ENCODE data around the gene ARF4. TPM values are rescaled to one million over a fixed set of nuclear protein-coding genes. Genes with fewer than 3 reads are reported as not detected.
"Not testable (repeated sequence)": the region's sequence is repeated elsewhere in the genome, so short reads cannot be mapped to it uniquely, and the experiment has no call there.

The ARF4 gene
- total RNA-seq = 10 to 100 TPM; 44.7 to 71.5 (median 47.3) TPM
- 63.1 TPM for total RNA-seq (2013)
- total RNA-seq = 39.9 to 153 (median 90.3) reads per million in 29 experiments

DNA sequence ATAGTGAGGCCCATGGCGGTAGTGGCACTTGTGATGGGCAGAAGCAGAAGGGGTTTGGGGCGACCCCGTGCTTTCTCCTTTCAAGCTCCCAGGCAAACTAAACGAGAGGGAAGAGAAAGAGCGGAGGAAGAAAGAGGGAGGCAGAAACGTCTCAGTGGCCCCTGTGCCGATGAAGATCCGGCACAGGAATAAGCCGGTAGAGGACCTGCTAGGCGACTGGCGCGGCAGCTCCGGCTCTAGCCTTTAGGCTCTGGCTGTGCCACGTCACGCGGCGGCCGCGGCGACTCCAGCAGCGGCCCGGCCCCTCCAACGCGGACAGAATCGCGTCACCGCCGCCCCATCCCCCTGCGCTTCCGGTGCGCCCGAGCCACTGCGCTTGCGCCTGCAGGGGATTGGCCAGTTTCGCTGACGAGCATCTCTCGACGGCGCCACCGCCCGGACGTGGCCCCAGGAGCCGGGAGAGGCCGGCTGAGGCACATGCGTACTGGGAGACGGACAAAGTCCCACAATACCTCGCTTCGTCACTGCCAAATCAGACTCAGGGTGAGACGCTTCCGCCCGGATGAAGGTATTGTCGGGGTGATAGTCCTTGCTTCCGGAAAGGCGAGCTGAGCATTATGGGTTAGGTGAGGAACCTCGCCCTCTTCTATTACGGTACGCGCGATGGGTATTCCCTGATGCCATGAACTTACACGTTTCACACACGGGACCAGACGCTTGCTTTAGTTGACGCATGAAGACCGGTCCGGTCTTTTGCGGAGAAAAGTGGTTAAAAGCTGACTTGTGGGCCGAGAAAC is at the start of gene ARF4:
ARF4 (minus strand) TSS at position 218 of the 797 bp plus-strand sequence; CDS start at position 14, 204 bp downstream.
- Mint-ChIP-seq H3K36me3 (peaks cover 15% of the 10 kb centered on the region), H3K9me3 (no peaks in the 10 kb centered on the region), H3K4me3 (peak within 1 kb of the TSS; percentile 88 to 97 (median 90)), H3K4me1 (peaks cover 51 to 68% (median 61%) of the 10 kb centered on the region in 3 donors), H3K27ac (peak within 1 kb of the TSS; percentile 98 to 99), H3K27me3 (no peaks in the 10 kb centered on the region)
- ChIA-PET CTCF (interaction anchor here in 1 of 2 donors (0.6 to 2.0 kb wide), 6 partner anchors 32 to 200 kb away, joined by 3 to 7 read pairs (median 6); partner anchors contain the start of genes PDE12 and SLMAP), POLR2A (interaction anchor here (0.5 to 4.5 kb wide), 17 partner anchors 11 to 951 kb away, joined by 3 to 47 read pairs (median 5); partner anchors contain the start of genes PDE12 (in 2 of the 2), DENND6A (in 1 of the 2), HTD2 (in 1 of the 2) and RPP14 (in 1 of the 2))
- Histone ChIP-seq H3K4me1 (ENCODE audit: control insufficient read depth in 1 of 2, extremely low read depth in 1 of 2, insufficient read depth in 2 of 2, low read length in 2 of 2) (peaks cover 15 to 33% of the 10 kb centered on the region in 2 experiments), H3K36me3 (ENCODE audit: control insufficient read depth in 2 of 2, extremely low read depth in 1 of 2, insufficient read depth in 1 of 2, low read length in 1 of 2) (peaks cover 0 to 3% of the 10 kb centered on the region in 2 donors), H3K27me3 (replicated peaks in 1 of 2; ENCODE audit: control insufficient read depth in 2 of 2, extremely low read depth in 1 of 2, insufficient read depth in 2 of 2, low read length in 1 of 2) (no peaks in the 10 kb centered on the region), H3K9me3 (no peaks in the 10 kb centered on the region), H3K4me3 (ENCODE audit: control insufficient read depth in 1 of 2, extremely low read depth in 1 of 2, low read length in 1 of 2) (peak within 1 kb of the TSS; percentile 89 to 99), H3K27ac (ENCODE audit: low read length) (peak within 1 kb of the TSS; percentile 99)
- ATAC-seq (replicated peaks in 1 of 4) = peak; percentile 87 to 93 (median 92)
- WGBS (ENCODE audit: insufficient coverage) = under 1% methylated on average over 63 of the region's 67 CpGs
- DNase-seq = peak; percentile 97 to 100 (median 99)

DNA sequence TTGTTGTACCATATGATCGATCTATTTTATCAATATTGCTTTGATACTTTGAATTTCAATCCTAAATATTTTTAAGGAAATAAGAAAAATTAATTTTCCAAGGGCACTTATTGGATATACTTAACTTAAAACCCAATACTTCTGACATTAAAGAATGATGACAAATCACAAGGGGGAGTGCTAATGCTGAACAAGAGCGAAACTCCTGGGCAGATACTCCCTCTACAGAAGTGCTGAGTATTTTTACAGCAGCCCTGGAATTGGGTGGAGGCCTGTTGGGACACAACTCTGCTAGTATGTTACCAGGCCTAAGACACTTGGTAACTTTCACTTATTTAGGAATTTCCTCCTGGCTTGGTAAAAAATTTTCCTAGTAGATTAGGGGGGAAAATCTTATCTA is 49.6 kb upstream of the ARF4 start:
- ChIA-PET POLR2A (interaction anchor here in 1 of 2 donors (0.7 kb wide), 1 partner anchor 541 kb away, joined by 3 read pairs; no protein-coding TSS in a partner anchor), CTCF (interaction anchor here in 1 of 2 donors (0.6 kb wide), 1 partner anchor 929 kb away, joined by 4 read pairs; no protein-coding TSS in a partner anchor)
- H3K27me3 Mint-ChIP-seq = no peaks in the 10 kb centered on the region
- no peak overlapping the region for H3K4me3 Mint-ChIP-seq
- peak overlapping the region; percentile 63 to 75 for H3K27ac Mint-ChIP-seq
- no peak overlapping the region for H3K4me3 ChIP-seq (ENCODE audit: control insufficient read depth in 1 of 2, extremely low read depth in 1 of 2, low read length in 1 of 2)
- WGBS (ENCODE audit: insufficient coverage) = no CpG with 5 or more reads among the region's 2 CpGs
- H3K4me1 ChIP-seq (ENCODE audit: control insufficient read depth in 1 of 2, extremely low read depth in 1 of 2, insufficient read depth in 2 of 2, low read length in 2 of 2) = no peaks in the 10 kb centered on the region
- H3K36me3 Mint-ChIP-seq = peaks cover 62% of the 10 kb centered on the region
- H3K27ac ChIP-seq (ENCODE audit: low read length) = no peak overlapping the region
- no peaks in the 10 kb centered on the region for H3K27me3 ChIP-seq (replicated peaks in 1 of 2; ENCODE audit: control insufficient read depth in 2 of 2, extremely low read depth in 1 of 2, insufficient read depth in 2 of 2, low read length in 1 of 2)
- peaks cover 12 to 28% (median 15%) of the 10 kb centered on the region in 3 donors for H3K4me1 Mint-ChIP-seq
- peaks cover 0 to 13% (median 7%) of the 10 kb centered on the region in 3 donors for H3K9me3 Mint-ChIP-seq
- peak in 1 of 35 experiments; percentile 41 for DNase-seq
- peak in 2 of 4 experiments; percentile 44 to 63 for ATAC-seq (replicated peaks in 1 of 4)
- peaks cover 4 to 47% of the 10 kb centered on the region in 2 donors for H3K36me3 ChIP-seq (ENCODE audit: control insufficient read depth in 2 of 2, extremely low read depth in 1 of 2, insufficient read depth in 1 of 2, low read length in 1 of 2)
- no peaks in the 10 kb centered on the region for H3K9me3 ChIP-seq

DNA sequence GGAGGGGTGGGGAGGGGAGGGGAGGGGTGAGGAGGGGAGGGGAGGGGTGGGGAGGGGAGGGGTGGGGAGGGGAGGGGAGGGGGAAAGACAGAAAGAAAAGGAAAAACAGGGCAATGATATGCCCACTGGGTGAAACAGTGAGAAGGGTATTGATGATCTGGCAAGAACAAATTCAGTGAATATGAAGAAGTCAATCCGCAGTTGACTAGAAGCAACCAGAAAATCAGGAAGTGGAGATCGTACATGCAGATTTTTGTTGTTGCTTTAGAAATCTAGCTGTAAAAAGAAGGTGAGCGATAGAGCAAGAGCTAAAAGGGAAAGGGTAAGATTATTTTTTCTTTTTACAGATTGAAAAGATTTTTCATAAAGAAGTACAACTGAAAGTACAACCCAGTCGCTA is 47.6 kb upstream of the ARF4 start:
- Histone ChIP-seq H3K4me3 (ENCODE audit: control insufficient read depth in 1 of 2, extremely low read depth in 1 of 2, low read length in 1 of 2) (no peak overlapping the region), H3K36me3 (ENCODE audit: control insufficient read depth in 2 of 2, extremely low read depth in 1 of 2, insufficient read depth in 1 of 2, low read length in 1 of 2) (peaks cover 4 to 49% of the 10 kb centered on the region in 2 donors), H3K4me1 (ENCODE audit: control insufficient read depth in 1 of 2, extremely low read depth in 1 of 2, insufficient read depth in 2 of 2, low read length in 2 of 2) (no peaks in the 10 kb centered on the region), H3K9me3 (no peaks in the 10 kb centered on the region), H3K27ac (ENCODE audit: low read length) (no peak overlapping the region), H3K27me3 (replicated peaks in 1 of 2; ENCODE audit: control insufficient read depth in 2 of 2, extremely low read depth in 1 of 2, insufficient read depth in 2 of 2, low read length in 1 of 2) (no peaks in the 10 kb centered on the region)
- POLR2A ChIA-PET = no interaction called here
- Mint-ChIP-seq H3K4me3 (no peak overlapping the region), H3K27me3 (no peaks in the 10 kb centered on the region), H3K4me1 (peaks cover 12 to 22% (median 15%) of the 10 kb centered on the region in 3 donors), H3K36me3 (peaks cover 54% of the 10 kb centered on the region), H3K9me3 (peaks cover 0 to 13% (median 7%) of the 10 kb centered on the region in 3 donors), H3K27ac (no peak overlapping the region)
- ATAC-seq (replicated peaks in 1 of 4) (no peak), DNase-seq (no peak)
- CTCF ChIA-PET = interaction anchor here in 1 of 2 donors (0.6 kb wide), 1 partner anchor 238 kb away, joined by 5 read pairs; no protein-coding TSS in a partner anchor
- WGBS (ENCODE audit: insufficient coverage) = 100% methylated on average over 1 of the region's 4 CpGs

DNA sequence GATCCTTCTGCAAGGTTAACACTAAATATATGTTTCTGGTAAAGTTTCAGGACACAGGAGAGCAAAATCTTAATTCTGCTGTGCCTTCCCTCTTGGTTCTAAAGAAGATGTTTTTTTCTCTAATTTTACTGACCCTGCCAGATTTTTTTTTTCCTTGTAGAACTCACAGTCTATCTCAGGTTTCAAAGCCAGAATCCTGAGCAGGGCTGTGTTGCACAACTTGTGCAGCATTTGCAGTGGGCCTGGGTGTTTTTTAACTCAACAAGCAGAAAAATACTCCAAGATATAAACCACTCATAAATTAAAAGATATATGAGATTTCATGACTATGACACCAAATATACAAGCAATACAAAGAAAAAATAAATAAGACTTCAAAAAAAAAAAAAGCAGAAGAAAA is 40.2 kb upstream of the ARF4 start:
- H3K36me3 Mint-ChIP-seq = peaks cover 45% of the 10 kb centered on the region
- Histone ChIP-seq H3K4me1 (ENCODE audit: control insufficient read depth in 1 of 2, extremely low read depth in 1 of 2, insufficient read depth in 2 of 2, low read length in 2 of 2) (no peaks in the 10 kb centered on the region), H3K27me3 (replicated peaks in 1 of 2; ENCODE audit: control insufficient read depth in 2 of 2, extremely low read depth in 1 of 2, insufficient read depth in 2 of 2, low read length in 1 of 2) (no peaks in the 10 kb centered on the region), H3K9me3 (no peaks in the 10 kb centered on the region), H3K36me3 (ENCODE audit: control insufficient read depth in 2 of 2, extremely low read depth in 1 of 2, insufficient read depth in 1 of 2, low read length in 1 of 2) (peaks cover 6 to 64% of the 10 kb centered on the region in 2 donors), H3K4me3 (ENCODE audit: control insufficient read depth in 1 of 2, extremely low read depth in 1 of 2, low read length in 1 of 2) (no peak overlapping the region), H3K27ac (ENCODE audit: low read length) (no peak overlapping the region)
- ChIA-PET POLR2A (no interaction called here), CTCF (no interaction called here)
- H3K27me3 Mint-ChIP-seq = no peaks in the 10 kb centered on the region
- ATAC-seq (replicated peaks in 1 of 4) (no peak), DNase-seq (no peak)
- no peak overlapping the region for H3K27ac Mint-ChIP-seq
- H3K9me3 Mint-ChIP-seq = no peaks in the 10 kb centered on the region
- H3K4me1 Mint-ChIP-seq = no peaks in the 10 kb centered on the region
- no peak overlapping the region for H3K4me3 Mint-ChIP-seq

DNA sequence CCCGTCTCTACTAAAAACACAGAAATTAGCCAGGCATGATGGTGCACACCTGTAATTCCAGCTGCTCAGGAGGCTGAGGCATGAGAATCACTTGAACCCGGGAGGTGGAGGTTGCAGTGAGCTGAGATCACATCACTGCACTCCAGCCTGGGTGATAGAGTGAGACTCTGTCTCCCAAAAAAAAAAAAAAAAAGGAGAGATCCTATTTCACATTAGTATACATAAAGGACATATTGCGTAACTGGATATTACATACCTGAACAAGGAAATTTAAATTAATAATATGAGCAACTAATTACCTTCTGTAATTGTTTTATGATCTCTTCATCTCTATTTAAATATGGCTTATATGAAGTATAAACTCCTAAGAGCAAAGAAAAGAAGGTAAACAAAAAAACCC is 37.1 kb upstream of the ARF4 start:
- H3K27me3 Mint-ChIP-seq; H3K27ac Mint-ChIP-seq; H3K9me3 Mint-ChIP-seq; H3K27me3 ChIP-seq (replicated peaks in 1 of 2; ENCODE audit: control insufficient read depth in 2 of 2, extremely low read depth in 1 of 2, insufficient read depth in 2 of 2, low read length in 1 of 2); DNase-seq; H3K27ac ChIP-seq (ENCODE audit: low read length); H3K9me3 ChIP-seq; ATAC-seq (replicated peaks in 1 of 4); CTCF ChIA-PET; H3K4me3 Mint-ChIP-seq; POLR2A ChIA-PET; H3K4me1 Mint-ChIP-seq; H3K4me3 ChIP-seq (ENCODE audit: control insufficient read depth in 1 of 2, extremely low read depth in 1 of 2, low read length in 1 of 2); H3K4me1 ChIP-seq (ENCODE audit: control insufficient read depth in 1 of 2, extremely low read depth in 1 of 2, insufficient read depth in 2 of 2, low read length in 2 of 2): not testable (repeated sequence)
- WGBS (ENCODE audit: insufficient coverage) = 100% methylated on average over 1 of the region's 3 CpGs
- peaks cover 42% of the 10 kb centered on the region for H3K36me3 Mint-ChIP-seq
- H3K36me3 ChIP-seq (ENCODE audit: control insufficient read depth in 2 of 2, extremely low read depth in 1 of 2, insufficient read depth in 1 of 2, low read length in 1 of 2) = peaks cover 9 to 63% of the 10 kb centered on the region in 2 donors

DNA sequence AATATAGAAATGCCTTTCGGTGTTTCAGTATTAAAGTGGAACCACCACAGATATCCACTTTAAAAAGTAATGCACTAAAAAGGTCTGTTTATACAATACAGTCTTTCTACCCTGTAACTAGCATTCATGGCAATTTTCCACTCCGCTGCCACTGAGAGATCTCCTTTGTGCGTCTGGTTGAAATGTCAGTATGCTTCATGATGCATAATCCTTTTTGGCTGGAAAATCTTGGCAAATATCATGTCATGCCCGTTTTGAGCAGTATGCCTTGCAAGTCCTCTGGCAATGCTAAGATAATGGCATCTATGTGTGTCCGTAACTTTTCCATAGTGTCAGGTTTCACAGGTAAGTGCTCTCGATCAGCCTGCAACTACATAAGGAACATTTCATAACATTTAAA is 30.8 kb upstream of the ARF4 start:
- Histone ChIP-seq H3K27ac (ENCODE audit: low read length) (no peak overlapping the region), H3K4me3 (ENCODE audit: control insufficient read depth in 1 of 2, extremely low read depth in 1 of 2, low read length in 1 of 2) (no peak overlapping the region), H3K9me3 (no peaks in the 10 kb centered on the region), H3K4me1 (ENCODE audit: control insufficient read depth in 1 of 2, extremely low read depth in 1 of 2, insufficient read depth in 2 of 2, low read length in 2 of 2) (no peaks in the 10 kb centered on the region), H3K36me3 (ENCODE audit: control insufficient read depth in 2 of 2, extremely low read depth in 1 of 2, insufficient read depth in 1 of 2, low read length in 1 of 2) (peaks cover 16 to 71% of the 10 kb centered on the region in 2 donors), H3K27me3 (replicated peaks in 1 of 2; ENCODE audit: control insufficient read depth in 2 of 2, extremely low read depth in 1 of 2, insufficient read depth in 2 of 2, low read length in 1 of 2) (no peaks in the 10 kb centered on the region)
- Mint-ChIP-seq H3K27ac (no peak overlapping the region), H3K36me3 (peaks cover 50% of the 10 kb centered on the region), H3K27me3 (no peaks in the 10 kb centered on the region), H3K4me1 (no peaks in the 10 kb centered on the region), H3K4me3 (no peak overlapping the region), H3K9me3 (no peaks in the 10 kb centered on the region)
- no peak for ATAC-seq (replicated peaks in 1 of 4)
- no peak for DNase-seq
- 94% methylated on average over 4 of the region's 6 CpGs for WGBS (ENCODE audit: insufficient coverage)
- POLR2A ChIA-PET = interaction anchor here in 1 of 2 donors (0.6 kb wide), 1 partner anchor 62 kb away, joined by 4 read pairs; no protein-coding TSS in a partner anchor
- CTCF ChIA-PET = no interaction called here
